Lung (tissue), 12 donors: ENCODE measurements around the gene LMBR1L. TPM values are rescaled to one million over a fixed set of nuclear protein-coding genes. Genes with fewer than 3 reads are reported as not detected.

Source experiments
- ATAC-seq: fragments of 200-7000 bp; cut with Tn5 transposase; one replicate; pipeline ENCODE4 v1.9.1; 2020; ENCODE audit warnings: moderate number of reproducible peaks; ENCODE audit not compliant: insufficient read depth, low FRiP score
- DNase-seq, 3 donors: peaks; one replicate each; pipeline ENCODE4 v3.0.0-alpha.2; 2013 to 2017
- H3K27ac ChIP-seq, 2 donors: one replicate each; pipeline ENCODE4 v1.5.1; 2013; ENCODE audit warnings: mild to moderate bottlenecking in 2 of 2, moderate library complexity in 2 of 2, control low read depth in 1 of 2, inconsistent platforms in 1 of 2, low read depth in 1 of 2, low read length in 1 of 2
- H3K27me3 ChIP-seq, 3 donors: one replicate each; pipeline ENCODE4 v1.5.1; 2013; ENCODE audit warnings: low read length in 2 of 3; ENCODE audit not compliant: control insufficient read depth in 3 of 3, insufficient read depth in 3 of 3
- H3K36me3 ChIP-seq, 4 donors: one replicate each; pipeline ENCODE4 v1.5.1; 2013; ENCODE audit warnings: low read length in 4 of 4, mild to moderate bottlenecking in 1 of 4, moderate library complexity in 1 of 4; ENCODE audit not compliant: control insufficient read depth in 4 of 4, insufficient read depth in 4 of 4
- H3K4me1 ChIP-seq, 5 donors: one replicate each; pipeline ENCODE4 v1.5.1; 2013; ENCODE audit warnings: low read length in 5 of 5, mild to moderate bottlenecking in 2 of 5, moderate library complexity in 1 of 5; ENCODE audit not compliant: control insufficient read depth in 5 of 5, insufficient read depth in 5 of 5
- H3K4me3 ChIP-seq: one replicate; pipeline ENCODE4 v1.5.1; 2013; ENCODE audit warnings: mild to moderate bottlenecking, control low read depth, moderate library complexity
- H3K9ac ChIP-seq, 2 donors: one replicate each; pipeline ENCODE4 v1.5.1; 2013; ENCODE audit warnings: low read length in 2 of 2, control low read depth in 1 of 2; ENCODE audit not compliant: insufficient read depth in 1 of 2
- H3K9me3 ChIP-seq, 4 donors: one replicate each; pipeline ENCODE4 v1.5.1; 2013; ENCODE audit warnings: low read length in 3 of 4, mild to moderate bottlenecking in 1 of 4, moderate library complexity in 1 of 4; ENCODE audit not compliant: control insufficient read depth in 4 of 4, insufficient read depth in 3 of 4
- WGBS, 2 donors: extraction: QIAGEN DNeasy Blood & Tissue Kit; methylation state at CpG; one replicate each; pipeline ENCODE4 v1.1.7; 2013; 5-methylcytosine and 5-hydroxymethylcytosine counted together
- polyA plus RNA-seq, 2 donors: library from polyadenylated mRNA; stranded (reverse); fragments of 200-250 nt; gene quantifications; one replicate each; pipeline ENCODE4 v1.2.1, GENCODE V29; 2013
- total RNA-seq, 2 donors: library from RNA; depleted of rRNA in 1 of 2; stranded (reverse); fragments of >200 nt in 1 of 2; gene quantifications; one replicate each; pipeline ENCODE4 v1.2.1, GENCODE V29; 2014 to 2021
- TF ChIP-seq, protein P1 (sequence below): IDR thresholded peaks from 2 replicates; pipeline ENCODE4 v1.5.1; 2012; ENCODE audit warnings: mild to moderate bottlenecking; ENCODE audit errors: control extremely low read depth, extremely low read depth
- donor health status: control.
- donor health status: control.
- donor health status: Bipolar disorder and iron deficiency.
- donor health status: healthy.
- donor health status: DM: yes; HTN: yes; CAD: no.

Gene LMBR1L
- total and polyA plus RNA-seq, 4 donors, result 34.8 to 70.1 (median 38.7) TPM

DNA sequence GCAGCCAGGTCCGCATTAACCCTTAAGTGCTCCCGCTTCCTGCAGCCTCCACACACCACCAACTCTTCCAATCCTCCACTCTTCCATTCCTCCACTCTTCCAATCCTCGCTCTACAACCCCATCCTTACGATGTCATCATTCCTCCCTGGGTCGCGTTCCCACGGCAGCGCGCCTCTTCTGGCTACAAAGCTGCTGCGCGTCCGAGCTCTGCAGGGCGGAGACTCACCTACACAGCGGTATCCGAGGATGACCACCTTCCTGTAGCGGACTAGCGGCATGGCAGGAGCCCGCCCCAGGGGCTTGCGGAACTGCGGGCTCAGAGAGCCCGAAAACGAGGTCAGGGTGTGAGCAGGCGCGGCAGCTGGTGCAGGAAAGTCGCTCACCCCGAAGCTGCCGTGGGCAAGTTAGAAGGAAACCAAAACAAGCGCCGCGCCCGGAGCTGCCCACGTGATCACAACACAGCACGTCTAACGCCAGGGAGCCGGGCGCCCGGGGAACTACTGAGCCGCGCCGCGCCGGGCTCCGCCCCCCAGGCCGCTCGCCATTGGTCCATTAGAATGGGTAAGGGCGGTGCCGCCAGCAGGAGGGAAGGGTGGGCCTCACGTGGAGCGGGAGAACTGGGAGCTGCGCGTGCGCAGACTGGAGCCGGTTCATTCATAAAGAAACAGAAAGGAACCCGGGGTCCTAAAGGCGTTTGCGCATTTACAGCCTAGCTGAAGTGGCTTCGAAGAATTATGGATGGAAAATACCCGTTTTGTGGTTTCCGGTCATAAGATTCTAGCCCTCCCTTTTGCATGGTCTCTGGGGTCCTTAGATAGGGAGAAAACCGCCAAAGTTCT is 40.9 kb downstream of the LMBR1L start, which contains the start of gene RHEBL1:
TSS of gene RHEBL1 (minus strand) at position 473 of the 840 bp plus-strand sequence. CDS start at position 279, 194 bp downstream.
- no peaks in the 10 kb centered on the region for H3K27me3 ChIP-seq
- TF ChIP-seq, protein P1, sequence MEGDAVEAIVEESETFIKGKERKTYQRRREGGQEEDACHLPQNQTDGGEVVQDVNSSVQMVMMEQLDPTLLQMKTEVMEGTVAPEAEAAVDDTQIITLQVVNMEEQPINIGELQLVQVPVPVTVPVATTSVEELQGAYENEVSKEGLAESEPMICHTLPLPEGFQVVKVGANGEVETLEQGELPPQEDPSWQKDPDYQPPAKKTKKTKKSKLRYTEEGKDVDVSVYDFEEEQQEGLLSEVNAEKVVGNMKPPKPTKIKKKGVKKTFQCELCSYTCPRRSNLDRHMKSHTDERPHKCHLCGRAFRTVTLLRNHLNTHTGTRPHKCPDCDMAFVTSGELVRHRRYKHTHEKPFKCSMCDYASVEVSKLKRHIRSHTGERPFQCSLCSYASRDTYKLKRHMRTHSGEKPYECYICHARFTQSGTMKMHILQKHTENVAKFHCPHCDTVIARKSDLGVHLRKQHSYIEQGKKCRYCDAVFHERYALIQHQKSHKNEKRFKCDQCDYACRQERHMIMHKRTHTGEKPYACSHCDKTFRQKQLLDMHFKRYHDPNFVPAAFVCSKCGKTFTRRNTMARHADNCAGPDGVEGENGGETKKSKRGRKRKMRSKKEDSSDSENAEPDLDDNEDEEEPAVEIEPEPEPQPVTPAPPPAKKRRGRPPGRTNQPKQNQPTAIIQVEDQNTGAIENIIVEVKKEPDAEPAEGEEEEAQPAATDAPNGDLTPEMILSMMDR, result no peak
- peak within 1 kb of the TSS; percentile 71 to 89 for H3K27ac ChIP-seq
- ATAC-seq (peak; percentile 100), DNase-seq (peak; percentile 98)
- H3K36me3 ChIP-seq, result no peaks in the 10 kb centered on the region
- peak within 1 kb of the TSS; percentile 41 to 66 for H3K9ac ChIP-seq
- H3K4me1 ChIP-seq, result peaks cover 0 to 15% (median 3%) of the 10 kb centered on the region in 5 donors
- no peaks in the 10 kb centered on the region for H3K9me3 ChIP-seq
- peak within 1 kb of the TSS; percentile 75 for H3K4me3 ChIP-seq
- 0% methylated on average over 60 of the region's 60 CpGs for WGBS, 2 donors

DNA sequence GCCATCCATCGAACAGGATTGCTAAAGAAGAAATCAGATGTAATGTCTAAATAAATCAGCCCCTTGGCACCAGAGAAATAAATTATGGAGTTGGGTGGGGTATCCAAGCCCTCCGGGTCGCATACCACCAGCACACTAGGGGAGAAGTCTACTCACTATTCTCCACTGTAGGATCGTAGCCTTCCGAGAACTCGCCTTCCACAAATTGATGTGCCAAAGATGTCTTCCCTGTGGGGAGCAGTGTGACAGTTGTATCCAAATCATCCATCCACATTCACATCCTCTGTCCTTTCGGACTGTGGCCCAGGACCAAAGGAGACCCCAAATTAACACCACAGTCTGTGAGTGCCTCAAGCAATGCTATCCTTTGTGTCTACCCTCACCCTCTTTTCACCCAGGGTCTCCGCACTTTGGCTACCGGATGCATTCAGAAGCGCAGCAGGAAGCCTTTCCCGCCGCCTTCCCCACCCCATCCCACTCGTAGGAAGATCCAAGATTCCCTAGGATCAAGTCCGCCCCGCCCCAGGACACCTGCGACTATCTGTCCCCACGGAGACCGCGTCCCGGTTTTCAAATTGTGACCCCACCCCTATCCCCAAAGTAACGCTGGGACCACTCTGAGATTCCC is 41.7 kb downstream of the LMBR1L start:
- Histone ChIP-seq H3K27ac (peak overlapping the region in 1 of 2 donors; percentile 89), H3K4me1 (peaks cover 0 to 15% (median 3%) of the 10 kb centered on the region in 5 donors), H3K4me3 (peak overlapping the region; percentile 75), H3K9me3 (no peaks in the 10 kb centered on the region), H3K36me3 (no peaks in the 10 kb centered on the region), H3K27me3 (no peaks in the 10 kb centered on the region), H3K9ac (peak overlapping the region; percentile 41 to 66)
- ATAC-seq (no peak), DNase-seq (no peak)
- TF ChIP-seq, protein P1, result no peak
- 18 to 27% methylated on average over 21 of the region's 21 CpGs for whole genome bisulfite sequencing, 2 donors

DNA sequence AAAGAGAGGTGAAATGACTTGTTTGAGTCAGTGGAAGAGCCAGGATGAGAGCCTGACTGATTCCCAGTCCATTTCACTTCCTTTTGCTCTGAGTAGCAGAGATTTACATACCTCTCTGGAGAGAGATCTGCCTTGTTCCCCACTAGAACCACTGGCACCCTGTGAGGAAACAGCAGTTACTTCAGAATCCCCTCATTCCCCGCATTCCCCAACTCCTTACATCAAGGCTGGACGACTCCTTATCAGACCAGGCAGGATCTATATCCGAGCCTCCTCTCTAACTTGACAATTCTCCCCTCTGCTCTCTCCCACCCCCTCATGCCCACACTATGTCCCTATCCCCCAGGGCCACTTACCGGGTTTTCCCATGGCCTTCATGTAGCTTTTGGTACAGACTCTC is 44.5 kb downstream of the LMBR1L start:
- no peaks in the 10 kb centered on the region for H3K9me3 ChIP-seq
- no peak for DNase-seq
- 75 to 86% methylated on average over 4 of the region's 4 CpGs for WGBS, 2 donors
- H3K9ac ChIP-seq, result no peak overlapping the region
- H3K27me3 ChIP-seq, result no peaks in the 10 kb centered on the region
- H3K4me3 ChIP-seq, result no peak overlapping the region
- H3K27ac ChIP-seq, result no peak overlapping the region
- H3K4me1 ChIP-seq, result peaks cover 0 to 21% (median 5%) of the 10 kb centered on the region in 5 donors
- no peaks in the 10 kb centered on the region for H3K36me3 ChIP-seq
- TF ChIP-seq, protein P1, result no peak
- no peak for ATAC-seq
